Stimulated activated CD4-positive, alpha-beta T cell treated with anti-CD3 and anti-CD28 coated beads, TNF-alpha, amount 100 ng/mL, for 24 hours (primary cell): Measurements from ENCODE around the gene ZPBP2.
A peak's percentile ranks its signal among the peaks of the same experiment; 100 is the strongest.
"Not testable (repeated sequence)": the region's sequence is repeated elsewhere in the genome, so short reads cannot be mapped to it uniquely, and the experiment has no call there.

Experiments used
- DNase-seq, 3 experiments: peaks; one replicate each; pipeline ENCODE4 v3.0.0-alpha.2; 2020; ENCODE audit warnings: low read depth in 3 of 3

Gene ZPBP2

GRCh38 chr17:39867880-39868553, at the start of gene ZPBP2:
Gene ZPBP2, plus strand, starts transcription at chr17:39868202. Its CDS starts 153 bp downstream, at chr17:39868355.
- DNase-seq: peak in 1 of 3 experiments; percentile 51

GRCh38 chr17:39818358-39819000, 49.5 kb upstream of the ZPBP2 start:
- DNase-seq: no peak

GRCh38 chr17:39820541-39820940, 47.5 kb upstream of the ZPBP2 start:
- no peak for DNase-seq

- DNase-seq: no peak
These were observed 47.0 kb upstream of the ZPBP2 start for GRCh38 chr17:39820987-39821386.

- DNase-seq: peak in 1 of 3 experiments; percentile 24
These were observed 46.0 kb upstream of the ZPBP2 start for GRCh38 chr17:39822051-39822451.

GRCh38 chr17:39823407-39824054, 44.5 kb upstream of the ZPBP2 start:
- DNase-seq: no peak

- DNase-seq: no peak
These were observed 41.7 kb upstream of the ZPBP2 start for GRCh38 chr17:39826334-39826733.

GRCh38 chr17:39828443-39828842, 39.6 kb upstream of the ZPBP2 start:
- no peak for DNase-seq

- DNase-seq: no peak
These were observed 36.4 kb upstream of the ZPBP2 start for GRCh38 chr17:39831588-39831987.

GRCh38 chr17:39834017-39834416, 34.0 kb upstream of the ZPBP2 start:
- DNase-seq: no peak

GRCh38 chr17:39835038-39835786, 32.8 kb upstream of the ZPBP2 start:
- no peak for DNase-seq

- no peak for DNase-seq
These were observed 31.9 kb upstream of the ZPBP2 start for GRCh38 chr17:39836117-39836516.

- DNase-seq: no peak
These were observed 29.9 kb upstream of the ZPBP2 start for GRCh38 chr17:39838057-39838456.

- DNase-seq: no peak
These were observed 29.2 kb upstream of the ZPBP2 start for GRCh38 chr17:39838784-39839183.

- DNase-seq: no peak
These were observed 26.8 kb upstream of the ZPBP2 start for GRCh38 chr17:39841134-39841683.

- DNase-seq: no peak
These were observed 22.8 kb upstream of the ZPBP2 start for GRCh38 chr17:39845052-39845846.

- no peak for DNase-seq
These were observed 21.8 kb upstream of the ZPBP2 start for GRCh38 chr17:39846205-39846604.

- DNase-seq: no peak
These were observed 19.4 kb upstream of the ZPBP2 start for GRCh38 chr17:39848600-39848999.

GRCh38 chr17:39850186-39850585, 17.8 kb upstream of the ZPBP2 start:
- DNase-seq: not testable (repeated sequence)

- no peak for DNase-seq
These were observed 15.8 kb upstream of the ZPBP2 start for GRCh38 chr17:39852239-39852638.

GRCh38 chr17:39854909-39855308, 13.1 kb upstream of the ZPBP2 start:
- DNase-seq: no peak
